ENCODE measurements around the gene TMX1.

DNA sequence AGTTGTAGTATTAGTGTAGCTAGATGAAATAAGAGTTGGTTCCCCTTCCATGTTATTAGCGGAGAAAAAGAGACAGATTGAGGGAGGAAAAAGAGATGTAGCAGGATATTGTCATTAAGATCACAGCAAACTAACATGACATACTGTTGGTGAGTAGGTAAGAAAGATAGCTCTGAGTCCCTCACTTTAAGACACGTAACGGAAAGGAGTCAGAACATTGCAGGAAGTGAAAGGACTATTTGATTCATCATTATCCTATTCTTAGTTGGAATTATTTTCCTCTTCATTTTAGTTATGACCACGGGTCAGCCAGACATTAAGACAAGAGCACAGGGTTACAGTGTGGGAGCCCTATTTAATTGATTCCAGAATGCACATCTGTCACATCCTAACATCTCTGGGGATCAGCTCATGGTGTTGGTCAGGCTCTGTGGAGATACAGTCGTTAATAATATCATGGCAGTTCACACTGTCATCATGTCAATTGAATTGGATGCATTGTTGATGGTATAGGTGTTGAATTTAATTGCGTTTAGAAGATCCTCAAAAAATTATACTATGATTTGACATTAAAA, 55.0 kb downstream of the TMX1 start:
- TF ChIP-seq, protein P1, sequence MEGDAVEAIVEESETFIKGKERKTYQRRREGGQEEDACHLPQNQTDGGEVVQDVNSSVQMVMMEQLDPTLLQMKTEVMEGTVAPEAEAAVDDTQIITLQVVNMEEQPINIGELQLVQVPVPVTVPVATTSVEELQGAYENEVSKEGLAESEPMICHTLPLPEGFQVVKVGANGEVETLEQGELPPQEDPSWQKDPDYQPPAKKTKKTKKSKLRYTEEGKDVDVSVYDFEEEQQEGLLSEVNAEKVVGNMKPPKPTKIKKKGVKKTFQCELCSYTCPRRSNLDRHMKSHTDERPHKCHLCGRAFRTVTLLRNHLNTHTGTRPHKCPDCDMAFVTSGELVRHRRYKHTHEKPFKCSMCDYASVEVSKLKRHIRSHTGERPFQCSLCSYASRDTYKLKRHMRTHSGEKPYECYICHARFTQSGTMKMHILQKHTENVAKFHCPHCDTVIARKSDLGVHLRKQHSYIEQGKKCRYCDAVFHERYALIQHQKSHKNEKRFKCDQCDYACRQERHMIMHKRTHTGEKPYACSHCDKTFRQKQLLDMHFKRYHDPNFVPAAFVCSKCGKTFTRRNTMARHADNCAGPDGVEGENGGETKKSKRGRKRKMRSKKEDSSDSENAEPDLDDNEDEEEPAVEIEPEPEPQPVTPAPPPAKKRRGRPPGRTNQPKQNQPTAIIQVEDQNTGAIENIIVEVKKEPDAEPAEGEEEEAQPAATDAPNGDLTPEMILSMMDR (conservative IDR thresholded peaks at IDR 0.05; ENCODE audit: low read depth in 2 of 2) = no peak
- TF ChIP-seq, protein P2, sequence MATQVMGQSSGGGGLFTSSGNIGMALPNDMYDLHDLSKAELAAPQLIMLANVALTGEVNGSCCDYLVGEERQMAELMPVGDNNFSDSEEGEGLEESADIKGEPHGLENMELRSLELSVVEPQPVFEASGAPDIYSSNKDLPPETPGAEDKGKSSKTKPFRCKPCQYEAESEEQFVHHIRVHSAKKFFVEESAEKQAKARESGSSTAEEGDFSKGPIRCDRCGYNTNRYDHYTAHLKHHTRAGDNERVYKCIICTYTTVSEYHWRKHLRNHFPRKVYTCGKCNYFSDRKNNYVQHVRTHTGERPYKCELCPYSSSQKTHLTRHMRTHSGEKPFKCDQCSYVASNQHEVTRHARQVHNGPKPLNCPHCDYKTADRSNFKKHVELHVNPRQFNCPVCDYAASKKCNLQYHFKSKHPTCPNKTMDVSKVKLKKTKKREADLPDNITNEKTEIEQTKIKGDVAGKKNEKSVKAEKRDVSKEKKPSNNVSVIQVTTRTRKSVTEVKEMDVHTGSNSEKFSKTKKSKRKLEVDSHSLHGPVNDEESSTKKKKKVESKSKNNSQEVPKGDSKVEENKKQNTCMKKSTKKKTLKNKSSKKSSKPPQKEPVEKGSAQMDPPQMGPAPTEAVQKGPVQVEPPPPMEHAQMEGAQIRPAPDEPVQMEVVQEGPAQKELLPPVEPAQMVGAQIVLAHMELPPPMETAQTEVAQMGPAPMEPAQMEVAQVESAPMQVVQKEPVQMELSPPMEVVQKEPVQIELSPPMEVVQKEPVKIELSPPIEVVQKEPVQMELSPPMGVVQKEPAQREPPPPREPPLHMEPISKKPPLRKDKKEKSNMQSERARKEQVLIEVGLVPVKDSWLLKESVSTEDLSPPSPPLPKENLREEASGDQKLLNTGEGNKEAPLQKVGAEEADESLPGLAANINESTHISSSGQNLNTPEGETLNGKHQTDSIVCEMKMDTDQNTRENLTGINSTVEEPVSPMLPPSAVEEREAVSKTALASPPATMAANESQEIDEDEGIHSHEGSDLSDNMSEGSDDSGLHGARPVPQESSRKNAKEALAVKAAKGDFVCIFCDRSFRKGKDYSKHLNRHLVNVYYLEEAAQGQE (IDR thresholded peaks at IDR 0.05; ENCODE audit: unreplicated experiment) = no peak
- no peak for TF ChIP-seq EZH2 (IDR thresholded peaks at IDR 0.05; ENCODE audit: low read depth, unreplicated experiment)
- TF ChIP-seq EZH2phosphoT487 (IDR thresholded peaks at IDR 0.05; ENCODE audit: unreplicated experiment) = no peak
- no peak for TF ChIP-seq NANOG (IDR thresholded peaks at IDR 0.05; ENCODE audit: borderline replicate concordance)
- TF ChIP-seq POLR2AphosphoS5 (IDR thresholded peaks at IDR 0.05; ENCODE audit: low read depth) = no peak
- TF ChIP-seq, protein P3, sequence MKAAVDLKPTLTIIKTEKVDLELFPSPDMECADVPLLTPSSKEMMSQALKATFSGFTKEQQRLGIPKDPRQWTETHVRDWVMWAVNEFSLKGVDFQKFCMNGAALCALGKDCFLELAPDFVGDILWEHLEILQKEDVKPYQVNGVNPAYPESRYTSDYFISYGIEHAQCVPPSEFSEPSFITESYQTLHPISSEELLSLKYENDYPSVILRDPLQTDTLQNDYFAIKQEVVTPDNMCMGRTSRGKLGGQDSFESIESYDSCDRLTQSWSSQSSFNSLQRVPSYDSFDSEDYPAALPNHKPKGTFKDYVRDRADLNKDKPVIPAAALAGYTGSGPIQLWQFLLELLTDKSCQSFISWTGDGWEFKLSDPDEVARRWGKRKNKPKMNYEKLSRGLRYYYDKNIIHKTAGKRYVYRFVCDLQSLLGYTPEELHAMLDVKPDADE (IDR thresholded peaks at IDR 0.05) = no peak
- no peak for TF ChIP-seq ZNF331 (CRISPR knock-in tag; IDR thresholded peaks at IDR 0.05; ENCODE audit: low read depth)
- no peak for TF ChIP-seq ZNF114 (CRISPR knock-in tag; IDR thresholded peaks at IDR 0.05)

Data from GM23338 (cell line).